ENCODE data around the gene PHKB.

GRCh38 chr16:47504599-47504998, 43.5 kb downstream of the PHKB start:
- no peak for TF ChIP-seq CTCF (IDR thresholded peaks at IDR 0.05; ENCODE audit: extremely low read depth in 1 of 2, insufficient read depth in 1 of 2, low read depth in 1 of 2, low read length in 2 of 2)
- no peak for TF ChIP-seq POLR2AphosphoS5 (IDR thresholded peaks at IDR 0.05; ENCODE audit: insufficient read depth, low read depth, low read length)

Data from endothelial cell of umbilical vein (primary cell).